GM18511 (cell line): ENCODE results near the gene INPPL1.
"Not testable (repeated sequence)": the region's sequence is repeated elsewhere in the genome, so short reads cannot be mapped to it uniquely, and the experiment has no call there.

Experiments used
- ATAC-seq: cut with Tn5 transposase; IDR thresholded peaks from one replicate; pipeline ENCODE4 v1.9.1; 2021; ENCODE audit warnings: mild to moderate bottlenecking, moderate library complexity; ENCODE audit not compliant: unreplicated experiment

Gene INPPL1, protein sequence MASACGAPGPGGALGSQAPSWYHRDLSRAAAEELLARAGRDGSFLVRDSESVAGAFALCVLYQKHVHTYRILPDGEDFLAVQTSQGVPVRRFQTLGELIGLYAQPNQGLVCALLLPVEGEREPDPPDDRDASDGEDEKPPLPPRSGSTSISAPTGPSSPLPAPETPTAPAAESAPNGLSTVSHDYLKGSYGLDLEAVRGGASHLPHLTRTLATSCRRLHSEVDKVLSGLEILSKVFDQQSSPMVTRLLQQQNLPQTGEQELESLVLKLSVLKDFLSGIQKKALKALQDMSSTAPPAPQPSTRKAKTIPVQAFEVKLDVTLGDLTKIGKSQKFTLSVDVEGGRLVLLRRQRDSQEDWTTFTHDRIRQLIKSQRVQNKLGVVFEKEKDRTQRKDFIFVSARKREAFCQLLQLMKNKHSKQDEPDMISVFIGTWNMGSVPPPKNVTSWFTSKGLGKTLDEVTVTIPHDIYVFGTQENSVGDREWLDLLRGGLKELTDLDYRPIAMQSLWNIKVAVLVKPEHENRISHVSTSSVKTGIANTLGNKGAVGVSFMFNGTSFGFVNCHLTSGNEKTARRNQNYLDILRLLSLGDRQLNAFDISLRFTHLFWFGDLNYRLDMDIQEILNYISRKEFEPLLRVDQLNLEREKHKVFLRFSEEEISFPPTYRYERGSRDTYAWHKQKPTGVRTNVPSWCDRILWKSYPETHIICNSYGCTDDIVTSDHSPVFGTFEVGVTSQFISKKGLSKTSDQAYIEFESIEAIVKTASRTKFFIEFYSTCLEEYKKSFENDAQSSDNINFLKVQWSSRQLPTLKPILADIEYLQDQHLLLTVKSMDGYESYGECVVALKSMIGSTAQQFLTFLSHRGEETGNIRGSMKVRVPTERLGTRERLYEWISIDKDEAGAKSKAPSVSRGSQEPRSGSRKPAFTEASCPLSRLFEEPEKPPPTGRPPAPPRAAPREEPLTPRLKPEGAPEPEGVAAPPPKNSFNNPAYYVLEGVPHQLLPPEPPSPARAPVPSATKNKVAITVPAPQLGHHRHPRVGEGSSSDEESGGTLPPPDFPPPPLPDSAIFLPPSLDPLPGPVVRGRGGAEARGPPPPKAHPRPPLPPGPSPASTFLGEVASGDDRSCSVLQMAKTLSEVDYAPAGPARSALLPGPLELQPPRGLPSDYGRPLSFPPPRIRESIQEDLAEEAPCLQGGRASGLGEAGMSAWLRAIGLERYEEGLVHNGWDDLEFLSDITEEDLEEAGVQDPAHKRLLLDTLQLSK

GRCh38 chr11:72224564-72225410 is at the start of gene INPPL1:
TSS of gene INPPL1 (plus strand) at chr11:72224767. CDS start at chr11:72224985, 218 bp downstream.
- ATAC-seq = no peak

- no peak for ATAC-seq
Observed at GRCh38 chr11:72177656-72178055, 46.9 kb upstream of the INPPL1 start.

DNA sequence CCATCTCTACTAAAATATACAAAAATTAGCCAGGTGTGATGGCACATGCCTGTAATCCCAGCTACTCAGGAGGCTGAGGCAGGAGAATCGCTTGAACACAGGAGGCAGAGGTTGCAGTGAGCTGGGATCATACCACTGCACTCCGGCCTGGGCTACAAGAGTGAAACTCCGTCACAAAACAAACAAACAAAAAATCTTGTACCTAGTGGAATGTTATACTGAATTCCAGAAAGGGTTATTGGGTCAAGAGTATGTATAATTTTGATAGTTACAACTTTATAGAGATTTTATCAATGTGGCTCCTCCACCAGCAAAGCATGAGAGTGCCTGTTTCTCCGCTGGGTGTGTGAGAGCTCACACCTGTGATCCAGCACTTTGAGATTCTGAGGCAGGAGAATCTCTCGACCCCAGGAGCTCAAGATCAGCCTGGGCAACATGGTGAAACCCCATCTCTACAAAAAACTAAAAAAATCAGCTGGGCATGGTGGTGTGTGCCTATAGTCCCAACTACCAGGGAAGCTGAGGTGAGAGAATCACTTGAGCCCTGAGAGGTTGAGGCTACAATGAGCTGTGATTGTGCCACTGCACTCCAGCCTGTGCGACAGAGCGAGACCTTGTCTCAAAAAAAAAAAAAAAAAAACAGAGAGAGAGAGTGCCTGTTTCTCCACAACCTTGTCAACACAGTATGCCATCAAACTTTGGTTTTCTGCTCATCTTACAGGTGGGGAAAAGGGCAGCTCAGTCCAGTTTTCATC is 45.3 kb upstream of the INPPL1 start:
- ATAC-seq = no peak

- ATAC-seq = no peak
Observed at GRCh38 chr11:72179804-72180396, 44.7 kb upstream of the INPPL1 start.

DNA sequence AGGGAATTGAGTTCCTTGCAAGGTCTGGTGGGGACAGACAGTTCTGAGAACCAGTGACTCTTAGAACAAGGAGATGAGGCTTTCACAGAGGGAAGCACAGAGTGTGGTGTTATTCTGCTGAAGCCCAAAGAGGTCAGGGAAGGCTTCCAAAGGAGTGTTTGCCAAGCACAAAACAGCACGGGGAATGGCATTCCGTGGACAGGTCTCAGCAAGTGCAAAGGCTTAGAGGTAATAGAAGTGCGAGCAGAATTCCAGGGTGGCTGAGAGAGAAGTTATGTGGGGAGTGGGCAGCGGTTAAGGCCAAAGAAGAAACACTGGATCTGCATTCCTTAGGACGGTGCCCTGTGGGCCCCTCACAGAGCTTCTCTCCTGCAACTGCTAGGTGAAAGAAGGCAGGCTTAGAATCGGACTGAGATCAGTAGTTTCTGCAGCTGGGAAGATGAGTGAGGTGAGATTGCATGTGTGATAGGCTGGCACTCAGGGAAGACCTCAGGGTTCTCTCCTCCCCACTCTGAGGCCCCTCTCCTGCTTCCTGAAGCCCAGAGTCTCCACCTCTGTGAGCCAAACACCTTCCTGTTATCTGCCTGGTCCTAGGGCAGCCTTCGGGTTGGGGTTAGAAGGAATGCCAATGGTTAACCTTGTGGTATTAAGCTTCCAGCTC is 43.5 kb upstream of the INPPL1 start:
- ATAC-seq = not testable (repeated sequence)

DNA sequence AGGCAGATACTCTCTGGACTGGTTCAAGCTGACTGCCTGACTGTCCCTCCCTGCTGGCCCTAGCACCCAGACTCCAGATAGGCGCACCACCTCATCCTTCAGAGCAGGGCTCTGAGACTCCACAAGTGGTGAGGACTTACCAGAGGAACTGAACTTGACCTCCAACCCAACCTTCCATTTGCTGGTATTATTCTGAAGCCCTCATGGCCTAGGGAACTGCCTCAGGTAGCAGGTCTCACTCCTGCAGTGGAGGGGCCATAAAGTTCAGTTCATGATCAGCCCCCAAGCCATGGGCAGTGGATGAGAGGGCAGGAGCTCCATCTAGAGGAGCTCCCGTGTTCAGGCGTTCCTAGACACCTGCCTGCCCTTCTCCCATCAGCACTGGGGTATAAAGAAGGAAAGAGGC is 43.0 kb upstream of the INPPL1 start:
- not testable (repeated sequence) for ATAC-seq

- ATAC-seq = no peak
Observed at GRCh38 chr11:72188267-72188666, 36.3 kb upstream of the INPPL1 start.

DNA sequence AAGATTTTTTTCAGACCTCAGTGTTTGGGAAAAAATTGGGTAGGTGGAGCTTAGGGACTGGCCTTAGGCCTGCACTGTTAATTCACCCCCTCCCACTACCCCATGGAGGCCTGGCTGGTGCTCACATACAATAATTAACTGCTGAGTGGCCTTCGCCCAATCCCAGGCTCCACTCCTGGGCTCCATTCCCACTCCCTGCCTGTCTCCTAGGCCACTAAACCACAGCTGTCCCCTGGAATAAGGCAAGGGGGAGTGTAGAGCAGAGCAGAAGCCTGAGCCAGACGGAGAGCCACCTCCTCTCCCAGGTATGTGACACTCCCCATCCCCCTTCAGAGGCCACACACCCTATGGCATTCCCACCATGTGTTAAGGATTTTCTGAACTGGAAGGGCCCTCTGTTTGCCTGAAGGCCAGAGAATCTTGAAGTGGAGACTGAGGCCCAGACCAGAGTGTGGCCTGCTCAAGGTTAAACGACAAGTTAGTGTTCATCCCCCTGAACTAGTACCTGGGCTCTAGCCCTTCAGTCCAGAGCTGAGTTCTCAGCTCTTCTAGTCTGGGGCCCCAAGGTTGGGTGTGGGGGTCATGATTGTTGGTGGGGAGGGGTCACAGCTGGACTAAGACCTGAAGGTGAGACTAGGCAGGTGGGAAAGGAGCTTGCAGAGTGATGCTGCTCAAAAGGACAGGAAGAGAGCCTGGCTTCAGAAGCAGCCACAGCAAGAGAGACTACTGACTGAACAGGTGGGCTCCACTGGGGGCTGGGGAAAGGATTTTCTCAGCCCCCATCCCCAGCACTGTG is 34.9 kb upstream of the INPPL1 start:
- no peak for ATAC-seq

GRCh38 chr11:72190631-72191071 is 33.9 kb upstream of the INPPL1 start:
- no peak for ATAC-seq

DNA sequence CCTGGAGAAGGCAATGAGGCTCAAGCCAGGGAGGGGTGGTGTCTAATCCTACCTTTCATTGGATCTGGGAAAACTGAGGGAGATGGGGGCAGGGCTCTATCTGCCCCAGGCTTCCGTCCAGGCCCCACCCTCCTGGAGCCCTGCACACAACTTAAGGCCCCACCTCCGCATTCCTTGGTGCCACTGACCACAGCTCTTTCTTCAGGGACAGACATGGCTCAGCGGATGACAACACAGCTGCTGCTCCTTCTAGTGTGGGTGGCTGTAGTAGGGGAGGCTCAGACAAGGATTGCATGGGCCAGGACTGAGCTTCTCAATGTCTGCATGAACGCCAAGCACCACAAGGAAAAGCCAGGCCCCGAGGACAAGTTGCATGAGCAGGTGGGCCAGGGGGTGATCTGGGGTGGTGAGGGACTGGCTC is 32.6 kb upstream of the INPPL1 start, which contains the start of gene FOLR1:
Gene FOLR1 (plus strand): TSS at position 180 of the 421 bp plus-strand sequence. CDS start 34 bp downstream, at position 214.
- no peak for ATAC-seq

GRCh38 chr11:72195518-72196270 is 28.9 kb upstream of the INPPL1 start:
- no peak for ATAC-seq

DNA sequence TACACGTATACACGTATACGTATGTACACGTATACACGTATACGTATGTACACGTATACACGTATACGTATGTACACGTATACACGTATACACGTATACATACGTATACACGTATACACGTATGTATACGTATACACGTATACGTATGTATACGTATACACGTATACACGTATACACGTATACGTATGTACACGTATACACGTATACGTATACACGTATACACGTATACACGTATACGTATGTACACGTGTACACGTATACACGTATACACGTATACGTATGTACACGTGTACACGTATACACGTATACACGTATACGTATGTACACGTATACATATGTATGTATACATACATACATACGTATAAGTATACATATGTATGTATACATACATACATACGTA is 23.1 kb upstream of the INPPL1 start:
- not testable (repeated sequence) for ATAC-seq

DNA sequence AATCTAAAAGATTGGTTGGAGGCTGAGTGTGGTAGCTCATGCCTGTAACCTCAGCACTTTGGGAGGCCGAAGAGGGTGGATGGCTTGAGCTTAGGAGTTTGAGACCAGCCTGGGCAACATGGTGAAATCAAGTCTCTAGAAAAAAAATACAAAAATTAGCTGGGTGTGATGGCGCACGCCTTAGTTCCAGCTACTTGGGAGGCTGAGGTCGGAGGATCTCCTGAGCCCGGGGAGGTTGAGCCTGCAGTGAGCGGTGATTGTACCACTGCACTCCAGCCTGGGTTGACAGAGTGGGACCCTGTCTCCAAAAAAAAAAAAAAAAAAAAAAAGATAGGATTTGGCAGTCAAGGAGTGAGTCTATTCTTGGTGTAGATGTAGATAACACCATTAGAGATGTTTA is 22.0 kb upstream of the INPPL1 start:
- no peak for ATAC-seq

DNA sequence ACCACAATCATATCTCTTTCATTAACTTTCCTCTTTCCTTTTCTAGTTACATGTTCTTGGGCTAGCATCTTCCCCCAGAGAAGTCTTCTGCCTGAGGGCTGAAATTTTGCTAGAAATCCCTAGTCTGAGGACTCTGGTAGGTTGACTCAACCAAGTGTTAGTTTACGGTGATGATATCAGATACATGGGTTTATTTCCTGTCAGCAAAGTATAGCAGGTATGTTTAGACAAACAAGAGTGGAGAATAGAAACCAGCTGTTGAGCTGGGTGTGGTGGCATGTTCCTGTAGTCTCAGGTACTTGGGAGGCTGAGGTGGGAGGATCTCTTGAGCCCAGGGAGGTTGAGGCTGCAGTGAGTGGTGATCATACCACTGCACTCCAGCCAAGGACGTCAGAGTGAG is 21.4 kb upstream of the INPPL1 start:
- no peak for ATAC-seq

DNA sequence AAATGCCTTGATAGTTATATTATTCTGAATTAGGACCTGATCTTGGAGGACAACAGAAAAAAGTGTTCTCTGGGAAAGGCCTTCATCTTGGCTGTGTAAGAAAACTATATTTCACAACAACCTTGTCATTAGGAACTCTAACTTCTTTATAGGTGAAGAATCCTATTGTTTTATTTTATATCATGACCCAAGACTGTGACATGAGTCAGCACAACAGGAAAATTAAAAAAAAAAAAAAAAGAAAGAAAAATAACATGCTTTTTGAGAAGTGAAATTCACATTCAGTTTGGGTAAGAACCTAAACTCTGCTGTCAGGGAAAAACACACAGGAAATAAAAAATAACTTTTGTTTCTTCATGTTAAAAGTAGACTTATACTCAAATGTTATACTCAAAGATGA is 19.7 kb upstream of the INPPL1 start:
- no peak for ATAC-seq

DNA sequence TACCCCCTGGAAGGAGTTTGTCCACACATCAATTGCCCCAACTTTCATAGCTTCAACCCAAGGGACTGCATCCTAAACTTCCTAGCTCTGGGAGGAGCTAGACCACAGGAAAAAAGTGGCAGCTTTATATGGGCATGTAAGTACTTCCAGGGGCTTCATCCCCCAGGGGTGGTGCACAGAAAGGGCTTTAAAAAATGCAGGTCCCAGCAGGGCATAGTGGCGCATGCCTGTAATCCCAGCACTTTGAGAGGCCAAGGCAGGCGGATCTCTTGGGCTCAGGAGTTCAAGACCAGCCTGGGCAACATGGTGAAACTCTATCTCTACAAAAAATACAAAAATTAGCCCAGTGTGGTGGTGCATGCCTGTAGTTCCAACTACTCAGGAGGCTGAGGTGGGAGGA is 17.8 kb upstream of the INPPL1 start:
- not testable (repeated sequence) for ATAC-seq

DNA sequence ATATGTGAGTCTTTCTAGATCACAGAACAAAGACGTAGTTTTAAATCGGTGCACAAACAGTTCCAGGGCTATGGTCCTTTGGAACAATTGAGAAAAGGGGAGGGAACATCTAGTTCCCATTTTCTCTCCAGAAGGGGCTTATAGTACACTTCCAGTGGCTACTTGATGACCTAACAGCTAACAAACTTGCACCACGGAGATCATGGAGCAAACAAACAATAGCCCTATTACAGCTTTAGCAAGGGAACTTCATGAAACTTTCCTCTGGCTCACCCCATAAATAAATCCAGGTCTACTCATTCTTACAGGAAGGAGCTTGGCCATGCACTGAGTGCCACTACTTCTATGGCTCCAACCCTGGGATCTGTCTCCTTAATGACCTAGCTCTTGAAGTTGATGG is 16.3 kb upstream of the INPPL1 start:
- ATAC-seq = no peak
